Measurements from ENCODE around the gene PRSS36.
"Not testable (repeated sequence)": the region's sequence is repeated elsewhere in the genome, so short reads cannot be mapped to it uniquely, and the experiment has no call there.

PRSS36 gene

DNA sequence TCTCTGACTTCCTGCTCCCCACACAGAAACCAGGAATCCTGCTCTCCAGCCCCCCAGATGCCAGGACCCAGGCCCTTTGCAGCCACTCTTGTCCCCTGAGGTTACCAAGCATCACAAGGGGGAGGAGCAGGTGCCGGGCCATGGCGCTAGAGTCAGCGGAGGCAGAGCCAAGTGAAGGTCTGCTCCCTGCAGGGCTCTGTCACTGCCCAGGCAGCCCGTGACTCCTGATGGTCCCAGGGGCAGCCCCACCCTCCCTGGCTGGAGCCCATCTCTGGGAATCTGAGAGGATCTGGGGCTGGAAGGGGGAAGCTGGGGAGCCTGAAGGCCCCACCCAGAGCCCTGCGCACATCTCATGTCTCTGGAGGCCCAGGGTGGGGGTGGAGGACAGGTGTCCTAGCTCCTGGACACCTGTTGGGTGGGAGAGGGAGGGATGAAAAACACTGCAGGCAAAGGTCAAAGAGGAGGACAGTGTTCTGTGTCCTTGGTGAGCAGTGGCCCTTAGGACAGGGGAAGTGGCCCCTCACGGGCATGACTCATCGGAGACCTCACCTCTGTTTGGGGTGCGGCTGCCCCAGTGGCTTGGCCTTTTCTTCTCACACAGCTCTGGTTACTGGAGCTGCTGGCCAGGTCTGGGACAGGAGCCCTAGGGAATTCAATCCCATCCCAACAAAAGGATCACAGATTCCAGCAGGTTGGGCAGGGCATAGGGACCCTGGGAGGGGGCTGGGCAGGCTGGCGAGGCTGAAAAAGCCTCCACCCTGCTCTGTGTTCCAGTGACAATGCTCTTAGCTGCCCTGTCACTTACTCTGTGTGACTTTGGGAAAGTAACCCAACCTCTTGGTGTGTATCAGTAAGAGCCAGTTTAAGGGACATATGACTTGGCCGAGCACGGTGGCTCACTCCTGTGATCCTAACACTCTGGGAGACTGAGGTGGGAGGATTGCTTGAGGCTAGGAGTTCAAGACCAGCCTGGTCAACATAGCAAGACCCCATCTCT is at the start of gene PRSS36:
TSS of gene PRSS36 (minus strand) at position 173 of the 997 bp plus-strand sequence. CDS start at position 142, 31 bp downstream.
- no peak for DNase-seq

- no peak for DNase-seq
Observed at GRCh38 chr16:31199430-31200041, 49.7 kb upstream of the PRSS36 start.

DNA sequence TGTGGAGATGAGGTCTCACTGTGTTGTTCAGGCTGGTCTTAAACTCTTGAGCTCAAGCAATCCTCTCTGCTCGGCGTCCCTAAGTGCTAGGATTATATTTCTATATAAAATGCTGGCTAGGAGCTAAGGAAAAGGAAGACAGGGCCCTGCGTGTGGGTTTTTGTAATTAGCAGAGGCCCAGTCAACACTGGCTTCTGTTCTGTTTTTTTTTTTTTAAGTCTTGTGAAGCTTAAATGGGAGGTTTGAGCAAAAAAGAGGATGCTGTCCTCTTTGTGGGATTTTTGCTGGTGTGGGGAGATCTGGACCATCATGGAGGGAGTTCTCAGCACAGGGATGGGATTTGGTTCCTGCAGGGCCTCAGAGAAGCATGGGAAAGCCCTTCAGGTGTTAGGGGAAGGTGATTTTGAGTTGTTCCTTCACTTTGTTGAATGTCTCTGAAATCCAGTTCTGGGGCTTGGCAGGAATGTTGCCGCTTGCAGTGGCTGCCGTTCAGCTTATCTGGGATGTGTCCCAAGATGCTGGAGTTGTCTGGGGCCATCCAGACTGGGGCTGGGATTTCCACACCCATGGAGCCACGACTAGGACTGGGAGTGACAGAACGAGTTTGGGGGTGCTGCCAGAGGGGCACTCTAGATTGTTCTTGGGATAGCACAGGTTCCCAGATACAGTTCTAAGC is 48.5 kb upstream of the PRSS36 start:
- DNase-seq, result no peak

GRCh38 chr16:31196324-31197088 is 46.6 kb upstream of the PRSS36 start:
- DNase-seq, result no peak

DNA sequence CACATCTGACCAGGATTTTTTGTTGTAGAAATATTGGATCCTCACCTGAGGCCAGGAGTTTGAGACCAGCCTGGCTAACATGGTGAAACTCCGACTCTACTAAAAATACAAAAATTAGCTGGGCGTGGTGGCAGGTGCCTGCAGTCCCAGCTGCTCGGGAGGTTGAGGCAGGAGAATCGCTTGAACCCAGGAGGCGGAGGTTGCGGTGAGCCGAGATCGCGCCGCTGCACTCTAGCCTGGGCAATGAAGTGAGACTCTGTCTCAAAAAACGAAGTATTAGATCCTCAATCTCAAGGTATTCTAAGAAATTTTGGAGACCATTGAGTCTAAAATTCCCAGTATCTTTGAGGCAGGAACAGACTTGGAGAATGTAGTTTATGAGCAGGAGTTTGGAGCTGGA is 46.0 kb upstream of the PRSS36 start:
- DNase-seq, result not testable (repeated sequence)

DNA sequence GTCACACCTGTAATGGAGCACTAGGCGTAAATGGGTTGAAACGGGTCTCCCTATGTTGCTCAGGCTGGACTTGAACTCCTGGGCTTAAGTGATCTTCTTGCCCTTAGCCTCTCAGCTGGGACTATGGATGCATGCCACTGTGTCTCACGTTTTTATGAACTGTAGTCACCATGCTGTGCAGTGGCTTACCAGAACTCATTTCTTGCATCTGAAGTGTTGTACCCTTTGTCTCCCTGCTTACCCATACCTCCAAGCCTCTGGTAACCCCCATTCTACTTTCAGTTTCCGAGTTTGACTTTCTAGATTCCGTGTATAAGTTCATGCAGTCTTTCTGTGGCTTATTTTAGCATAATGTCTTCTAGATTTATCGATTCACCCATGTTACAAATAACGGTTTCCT is 45.0 kb upstream of the PRSS36 start:
- DNase-seq, result no peak

DNA sequence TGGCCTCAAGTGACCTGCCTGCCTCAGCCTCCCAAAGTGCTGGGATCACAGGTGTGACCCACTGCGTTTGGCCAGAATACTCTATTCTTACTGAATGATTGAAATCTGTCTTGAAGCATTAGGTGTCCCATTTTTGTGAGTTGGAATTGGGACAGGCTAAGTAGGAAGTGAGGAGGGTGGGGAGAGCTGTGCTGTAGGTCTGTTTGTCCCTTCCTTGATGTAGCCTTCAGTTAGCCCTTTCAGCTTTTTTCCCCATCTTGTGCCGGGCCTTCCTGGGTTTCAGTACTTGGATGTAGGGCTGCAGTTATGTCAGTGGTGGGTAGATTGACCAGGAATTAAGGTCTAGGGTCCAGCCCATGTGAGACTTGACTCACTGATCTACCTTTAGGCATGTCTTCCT is 44.0 kb upstream of the PRSS36 start:
- DNase-seq, result no peak

- no peak for DNase-seq
Observed at GRCh38 chr16:31192856-31193642, 43.2 kb upstream of the PRSS36 start.

DNA sequence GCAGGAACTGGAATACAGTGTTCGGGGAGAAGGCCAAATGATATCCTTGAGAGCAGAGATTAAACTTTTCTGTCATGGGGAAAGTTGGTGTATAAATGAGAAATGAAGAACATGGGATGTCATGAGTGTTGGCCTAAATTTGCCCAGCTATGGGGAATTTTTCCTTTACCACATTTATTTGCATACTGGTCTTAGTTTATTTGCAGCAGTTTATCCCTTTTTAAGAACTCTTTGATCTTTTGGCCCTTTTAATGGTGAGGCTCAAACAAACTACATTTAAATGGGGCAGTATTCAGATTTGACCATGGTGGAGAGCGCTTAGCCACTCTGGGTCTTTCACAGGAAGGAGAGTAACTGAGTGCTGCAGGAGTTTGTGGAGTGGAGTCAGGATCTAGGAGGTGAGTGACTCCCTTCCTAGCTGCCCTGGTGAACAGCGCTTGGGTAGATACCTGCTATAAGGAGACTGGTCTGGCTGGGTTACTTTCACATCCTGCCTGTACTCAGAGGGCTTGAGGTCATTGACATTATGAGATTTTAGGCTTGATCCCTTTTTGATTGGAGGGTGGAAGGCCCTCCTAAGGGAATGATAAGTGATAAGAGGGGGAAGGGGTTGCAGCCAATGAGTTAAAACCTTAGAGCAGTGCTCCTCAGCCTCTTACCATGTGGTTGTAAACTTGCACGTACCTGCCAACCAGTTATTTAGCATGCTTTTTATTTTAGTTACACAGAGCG is 42.0 kb upstream of the PRSS36 start:
- DNase-seq, result no peak

GRCh38 chr16:31190818-31191444 is 41.1 kb upstream of the PRSS36 start:
- DNase-seq, result no peak

DNA sequence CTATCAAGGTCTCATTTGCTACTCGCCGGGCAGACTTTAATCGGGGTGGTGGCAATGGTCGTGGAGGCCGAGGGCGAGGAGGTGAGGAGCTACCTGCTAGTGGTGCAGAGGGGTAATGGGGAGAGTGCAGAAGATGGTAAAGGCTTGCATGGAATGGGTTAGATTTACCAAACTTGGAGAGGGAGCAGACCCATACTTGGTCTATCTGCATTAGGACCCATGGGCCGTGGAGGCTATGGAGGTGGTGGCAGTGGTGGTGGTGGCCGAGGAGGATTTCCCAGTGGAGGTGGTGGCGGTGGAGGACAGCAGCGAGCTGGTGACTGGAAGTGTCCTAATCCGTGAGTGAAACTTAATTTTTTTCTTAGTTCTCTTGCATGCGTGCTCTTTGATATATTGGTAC is 40.2 kb upstream of the PRSS36 start:
- no peak for DNase-seq

DNA sequence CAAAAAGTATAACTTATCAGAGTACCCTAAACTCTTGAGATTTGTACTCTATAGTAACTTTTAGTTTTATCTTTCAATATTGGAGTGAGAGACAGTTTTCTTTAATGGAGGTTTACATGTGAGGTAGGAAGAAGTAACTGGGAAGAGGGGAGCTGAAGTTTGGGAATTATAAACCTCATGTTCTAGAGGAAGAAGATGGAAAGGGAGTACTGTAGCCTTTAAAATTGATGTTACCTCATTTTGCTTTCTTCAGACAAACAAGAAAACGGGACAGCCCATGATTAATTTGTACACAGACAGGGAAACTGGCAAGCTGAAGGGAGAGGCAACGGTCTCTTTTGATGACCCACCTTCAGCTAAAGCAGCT is 39.5 kb upstream of the PRSS36 start:
- DNase-seq, result no peak

- DNase-seq, result no peak
Observed at GRCh38 chr16:31188450-31189411, 38.9 kb upstream of the PRSS36 start.

GRCh38 chr16:31187808-31188189 is 37.9 kb upstream of the PRSS36 start:
- no peak for DNase-seq

- DNase-seq, result no peak
Observed at GRCh38 chr16:31186930-31187807, 37.3 kb upstream of the PRSS36 start.

DNA sequence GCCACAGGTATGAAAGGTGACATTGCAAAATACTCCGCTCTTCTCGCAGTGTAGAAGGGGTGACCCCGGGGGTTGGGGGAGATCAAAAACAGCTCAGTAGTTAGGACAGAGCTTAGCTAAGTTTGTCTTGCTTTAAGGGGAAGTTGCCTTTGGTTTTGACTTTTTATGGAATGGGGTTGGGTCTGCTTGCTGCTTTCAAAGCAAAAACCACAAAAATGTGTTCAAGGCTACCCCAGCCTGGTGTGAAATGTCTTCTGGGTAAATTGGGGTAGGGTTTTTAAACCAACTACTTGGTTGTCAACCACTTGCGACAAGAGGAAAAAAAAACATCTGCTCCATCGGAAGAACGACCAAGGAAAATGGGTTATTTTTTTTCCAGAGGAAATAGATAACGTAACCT is 36.3 kb upstream of the PRSS36 start:
- DNase-seq, result no peak

DNA sequence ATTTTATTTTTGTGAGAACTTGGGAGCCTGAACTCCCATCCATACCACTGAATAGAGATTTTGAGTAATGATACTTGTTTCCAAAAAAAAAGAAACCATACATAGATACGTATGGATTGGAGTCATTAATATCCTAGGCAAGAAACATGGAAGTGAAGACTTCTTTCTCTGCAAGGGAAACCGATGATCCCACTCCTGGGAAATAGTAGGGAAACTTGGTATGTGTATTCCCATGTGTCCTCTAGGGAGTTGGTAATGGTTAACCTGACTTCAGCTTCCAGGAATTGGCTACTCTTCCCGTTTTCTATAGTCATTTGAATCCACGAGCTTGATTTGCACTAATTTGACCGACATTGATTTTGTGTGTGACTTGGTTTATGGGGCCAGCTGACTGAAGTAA is 35.5 kb upstream of the PRSS36 start:
- no peak for DNase-seq

DNA sequence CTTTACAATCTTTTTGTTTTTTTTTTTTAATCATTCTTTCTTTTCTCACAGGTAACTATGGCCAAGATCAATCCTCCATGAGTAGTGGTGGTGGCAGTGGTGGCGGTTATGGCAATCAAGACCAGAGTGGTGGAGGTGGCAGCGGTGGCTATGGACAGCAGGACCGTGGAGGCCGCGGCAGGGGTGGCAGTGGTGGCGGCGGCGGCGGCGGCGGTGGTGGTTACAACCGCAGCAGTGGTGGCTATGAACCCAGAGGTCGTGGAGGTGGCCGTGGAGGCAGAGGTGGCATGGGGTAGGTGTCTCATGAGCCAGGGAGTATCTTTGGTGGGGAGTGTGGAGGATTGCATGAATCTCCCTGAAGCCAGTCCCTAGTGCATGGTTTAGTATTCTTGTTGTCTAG is 35.0 kb upstream of the PRSS36 start:
- no peak for DNase-seq

Data from NCI-H774 (cell line).